ENCODE results near the gene KAZALD1.

GRCh38 chr10:101063548-101064414, 2.0 kb downstream of the KAZALD1 start:
- no peak for TF ChIP-seq CTCF (IDR thresholded peaks at IDR 0.05)
- TF ChIP-seq POLR2A (IDR thresholded peaks at IDR 0.05) = no peak
